ENCODE results near the gene IL1RAPL2.

IL1RAPL2 gene

GRCh38 chrX:105274091-105274490 lies 708.1 kb downstream of the IL1RAPL2 start:
- DNase-seq = no peak

- no peak for DNase-seq
These were observed 711.1 kb downstream of the IL1RAPL2 start for GRCh38 chrX:105277132-105277531.

- DNase-seq = no peak
These were observed 716.1 kb downstream of the IL1RAPL2 start for GRCh38 chrX:105282077-105282476.

- no peak for DNase-seq
These were observed 731.0 kb downstream of the IL1RAPL2 start for GRCh38 chrX:105297041-105297440.

GRCh38 chrX:105299286-105299685 lies 733.3 kb downstream of the IL1RAPL2 start:
- DNase-seq = no peak

- DNase-seq = no peak
These were observed 736.2 kb downstream of the IL1RAPL2 start for GRCh38 chrX:105302246-105302645.

- no peak for DNase-seq
These were observed 741.8 kb downstream of the IL1RAPL2 start for GRCh38 chrX:105307762-105308161.

- no peak for DNase-seq
These were observed 747.6 kb downstream of the IL1RAPL2 start for GRCh38 chrX:105313596-105313995.

GRCh38 chrX:105314458-105314857 lies 748.5 kb downstream of the IL1RAPL2 start:
- DNase-seq = no peak

GRCh38 chrX:105315248-105315647 lies 749.2 kb downstream of the IL1RAPL2 start:
- no peak for DNase-seq

- DNase-seq = no peak
These were observed 751.1 kb downstream of the IL1RAPL2 start for GRCh38 chrX:105317117-105317516.

GRCh38 chrX:105323928-105324327 lies 757.9 kb downstream of the IL1RAPL2 start:
- DNase-seq = no peak

GRCh38 chrX:105328773-105329172 lies 762.8 kb downstream of the IL1RAPL2 start:
- no peak for DNase-seq

- no peak for DNase-seq
These were observed 765.2 kb downstream of the IL1RAPL2 start for GRCh38 chrX:105331244-105331643.

- DNase-seq = no peak
These were observed 781.4 kb downstream of the IL1RAPL2 start for GRCh38 chrX:105347373-105347772.

- no peak for DNase-seq
These were observed 783.5 kb downstream of the IL1RAPL2 start for GRCh38 chrX:105349476-105349875.

GRCh38 chrX:105375816-105376215 lies 809.8 kb downstream of the IL1RAPL2 start:
- DNase-seq = no peak

- no peak for DNase-seq
These were observed 858.7 kb downstream of the IL1RAPL2 start for GRCh38 chrX:105424729-105425128.

GRCh38 chrX:105451401-105451800 lies 885.4 kb downstream of the IL1RAPL2 start:
- DNase-seq = no peak

- no peak for DNase-seq
These were observed 892.8 kb downstream of the IL1RAPL2 start for GRCh38 chrX:105458846-105459245.

GRCh38 chrX:105460376-105460775 lies 894.4 kb downstream of the IL1RAPL2 start:
- DNase-seq = no peak

GRCh38 chrX:105461016-105461415 lies 895.0 kb downstream of the IL1RAPL2 start:
- no peak for DNase-seq

- no peak for DNase-seq
These were observed 896.2 kb downstream of the IL1RAPL2 start for GRCh38 chrX:105462186-105462585.

GRCh38 chrX:105463473-105463872 lies 897.5 kb downstream of the IL1RAPL2 start:
- no peak for DNase-seq

GRCh38 chrX:105464618-105465017 lies 898.6 kb downstream of the IL1RAPL2 start:
- DNase-seq = no peak

All from right kidney (tissue), 1 donor.